GOT3 (cell line): Measurements from ENCODE around the gene WDR82.
A peak's percentile ranks its signal among the peaks of the same experiment; 100 is the strongest.

Experiments
- DNase-seq: peaks from one replicate; lab custom pipeline; 2025; ENCODE audit warnings: mixed read lengths; lab: John Stamatoyannopoulos, UW

The WDR82 gene

DNA sequence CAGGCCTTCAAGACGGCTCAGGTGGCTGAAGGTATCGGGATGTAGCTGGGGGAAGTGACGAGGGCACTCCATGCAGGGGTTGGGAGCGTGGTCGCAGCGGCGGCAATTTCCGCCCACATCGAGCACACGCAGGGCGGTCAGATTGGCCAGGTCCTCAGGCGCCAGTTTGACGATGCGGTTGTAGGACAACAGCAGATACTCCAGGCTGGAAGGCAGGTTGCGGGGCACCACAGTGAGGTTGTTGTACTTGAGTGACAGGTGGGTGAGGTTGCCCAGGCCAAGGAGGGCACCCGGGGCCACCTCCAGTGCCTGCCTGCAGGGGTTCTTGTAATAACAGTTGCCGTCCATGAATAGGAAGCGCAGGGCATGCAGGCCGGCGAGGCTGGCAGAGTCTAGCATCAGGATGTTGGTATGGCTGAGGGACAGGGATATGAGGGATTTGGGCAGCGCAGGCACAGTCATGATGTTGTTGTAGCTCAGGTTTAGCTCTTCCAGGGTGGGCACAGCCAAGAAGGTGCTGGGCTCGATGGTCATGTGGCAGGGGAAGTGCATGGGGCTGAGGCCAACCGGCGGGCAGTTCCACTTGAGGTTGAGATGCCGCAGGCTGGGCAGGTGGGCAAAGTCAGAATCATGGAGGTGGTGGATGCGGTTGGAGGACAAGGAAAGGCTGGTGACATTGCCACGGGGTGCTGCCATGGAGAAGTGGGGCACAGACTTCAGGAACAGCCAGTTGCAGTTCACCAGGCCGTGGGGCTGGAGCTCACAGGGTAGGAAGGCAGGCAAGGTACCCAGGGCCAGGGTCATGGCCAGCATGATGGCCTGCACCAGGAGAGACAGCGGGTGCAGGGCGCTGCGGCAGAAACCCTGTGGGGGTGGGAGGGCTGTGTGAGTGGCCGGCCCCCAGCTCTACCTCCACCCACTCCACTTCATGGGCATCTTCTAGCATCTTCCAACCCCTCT is 54.7 kb downstream of the WDR82 start:
- no peak for DNase-seq

DNA sequence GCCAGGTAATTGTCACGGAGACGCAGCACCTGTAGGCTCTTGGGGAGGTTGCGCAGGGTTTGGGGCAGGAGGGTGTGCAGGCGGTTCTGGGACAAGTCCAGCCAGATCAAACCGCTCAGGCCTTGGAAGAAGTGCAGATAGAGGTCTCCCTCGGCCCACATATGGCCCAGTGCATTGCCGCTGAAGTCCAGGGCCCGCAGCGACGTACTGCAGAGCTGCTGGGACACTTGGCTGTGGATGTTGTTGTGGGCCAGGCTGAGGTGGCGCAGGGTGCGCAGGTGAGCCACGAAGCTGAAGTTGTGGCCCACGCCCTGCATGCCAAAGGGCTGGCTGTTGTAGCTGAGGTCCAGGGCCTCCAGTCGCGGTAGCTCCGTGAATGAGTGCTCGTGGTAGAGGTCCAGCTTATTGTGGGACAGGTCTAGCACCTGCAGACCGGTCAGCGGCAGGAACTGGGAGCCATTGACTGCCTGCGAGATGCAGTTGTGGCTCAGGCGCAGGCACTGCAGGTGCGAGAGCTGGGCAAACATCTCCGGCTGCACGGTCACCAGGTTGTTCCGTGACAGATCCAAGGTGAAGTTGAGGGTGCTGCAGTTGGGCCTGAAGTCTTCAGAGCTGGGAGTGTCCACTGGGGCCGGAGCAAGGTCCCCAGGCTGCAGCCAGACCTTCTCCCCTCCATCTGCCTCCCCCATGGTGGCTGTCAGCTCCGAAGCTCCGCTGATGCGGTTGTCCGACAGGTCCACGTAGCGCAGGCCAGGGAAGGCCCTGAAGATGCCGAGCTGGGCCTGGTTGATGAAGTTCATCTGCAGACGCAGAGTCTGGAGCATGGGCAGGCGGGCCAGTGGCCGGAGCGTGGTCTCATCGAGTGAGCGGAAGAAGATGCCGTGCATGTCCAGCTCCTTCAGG is 55.9 kb downstream of the WDR82 start:
- DNase-seq, result no peak

- DNase-seq, result no peak
Measured at GRCh38 chr3:52221563-52222318, 56.7 kb downstream of the WDR82 start.

- no peak for DNase-seq
Measured at GRCh38 chr3:52221141-52221562, 57.3 kb downstream of the WDR82 start.

- DNase-seq, result peak; percentile 51
Measured at GRCh38 chr3:52220380-52221026, 57.9 kb downstream of the WDR82 start.

DNA sequence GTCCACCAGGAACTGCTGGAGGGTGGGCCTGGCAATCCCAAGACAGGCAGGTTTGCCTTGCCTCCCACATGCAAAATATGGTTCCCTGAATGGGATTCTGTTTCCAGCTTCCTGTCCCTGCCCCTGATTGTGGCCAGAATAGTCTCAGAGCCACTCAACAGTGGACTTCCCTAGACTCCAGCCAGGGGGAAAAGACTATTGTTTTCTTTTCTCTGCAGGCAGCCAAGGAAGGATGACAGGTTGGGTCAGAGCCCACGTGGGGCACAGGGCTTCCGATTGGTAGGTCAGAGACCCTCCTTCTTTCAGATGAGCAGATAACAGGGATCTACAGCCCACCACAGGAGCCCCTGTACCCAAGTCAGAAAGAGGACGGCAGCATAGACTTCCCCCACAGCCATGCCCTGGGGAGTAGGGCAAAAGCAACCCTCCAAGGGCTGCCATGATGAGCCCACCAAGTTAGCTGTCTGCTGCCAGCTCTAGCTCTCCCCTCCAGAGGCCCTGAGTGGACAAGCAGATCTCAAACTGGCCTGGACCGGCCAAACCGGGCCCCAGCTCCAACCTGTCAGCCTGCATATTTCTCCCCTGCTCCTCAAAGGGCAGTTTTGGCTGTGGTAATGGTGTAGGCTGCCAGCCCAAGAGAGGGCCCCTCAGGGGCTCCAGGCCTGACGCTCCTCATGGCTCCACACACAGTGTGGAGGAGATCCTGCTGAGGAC is 59.4 kb downstream of the WDR82 start:
- no peak for DNase-seq

DNA sequence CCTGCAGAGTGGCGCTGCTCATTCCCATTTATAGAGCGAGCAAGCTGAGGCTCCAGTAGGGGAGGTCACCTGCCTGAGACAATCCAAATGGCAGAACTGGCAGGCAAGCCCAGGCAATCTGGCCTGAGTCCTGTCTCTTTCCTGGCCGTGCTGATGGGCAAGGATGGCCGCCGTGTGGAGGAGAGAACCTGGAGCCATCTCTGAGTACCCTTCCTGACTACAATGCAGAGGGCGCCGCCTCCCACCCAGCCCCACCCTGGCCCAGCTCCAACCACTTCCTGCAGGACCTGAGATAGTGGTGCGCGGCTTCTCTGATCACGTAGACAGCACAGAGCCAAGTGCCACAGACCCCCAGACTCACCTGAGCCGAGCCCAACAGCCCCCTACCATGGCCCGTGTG is 60.0 kb downstream of the WDR82 start:
- no peak for DNase-seq

GRCh38 chr3:52218026-52218425 is 60.4 kb downstream of the WDR82 start:
- no peak for DNase-seq

- no peak for DNase-seq
Measured at GRCh38 chr3:52217409-52217805, 61.0 kb downstream of the WDR82 start.

DNA sequence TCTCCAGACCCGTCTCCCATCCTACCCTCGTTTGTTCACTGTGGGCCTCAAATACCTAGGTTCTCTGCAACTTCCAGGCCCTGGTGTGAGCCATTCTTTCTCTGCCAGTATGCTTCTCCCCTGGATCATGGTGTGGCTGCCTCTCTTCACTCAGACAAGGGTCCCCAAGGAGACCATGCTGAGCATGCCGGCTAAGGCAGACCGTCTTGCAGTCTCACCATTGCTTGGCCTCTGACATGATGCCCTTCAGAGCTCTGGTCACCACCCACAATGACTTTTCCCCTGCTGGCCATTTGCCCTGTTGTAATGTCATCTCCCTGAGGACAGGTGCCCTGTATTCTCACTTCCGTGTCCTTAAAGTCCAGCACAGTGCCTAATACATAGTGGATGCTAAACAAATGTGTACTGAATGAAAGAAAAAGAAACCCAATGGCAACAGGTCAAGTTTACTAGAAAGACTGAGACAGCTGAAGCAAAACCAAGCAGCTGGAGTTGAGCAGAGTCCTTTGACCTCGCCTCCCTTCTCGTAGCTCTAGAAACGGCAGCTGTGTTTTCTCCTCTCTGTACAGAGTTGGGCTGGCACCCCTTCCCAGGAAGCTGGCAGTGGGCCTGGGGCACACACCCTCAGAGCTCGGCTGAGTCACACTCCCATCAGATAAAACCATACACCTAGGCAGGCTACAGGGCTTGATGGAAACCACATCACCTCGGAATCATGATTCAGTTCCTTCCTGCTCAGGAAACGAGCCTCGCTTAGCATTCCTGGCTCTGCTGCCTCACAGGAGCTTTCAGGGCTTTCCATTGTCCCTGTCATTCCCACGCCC is 61.7 kb downstream of the WDR82 start:
- no peak for DNase-seq

GRCh38 chr3:52215351-52215750 is 63.1 kb downstream of the WDR82 start:
- no peak for DNase-seq

DNA sequence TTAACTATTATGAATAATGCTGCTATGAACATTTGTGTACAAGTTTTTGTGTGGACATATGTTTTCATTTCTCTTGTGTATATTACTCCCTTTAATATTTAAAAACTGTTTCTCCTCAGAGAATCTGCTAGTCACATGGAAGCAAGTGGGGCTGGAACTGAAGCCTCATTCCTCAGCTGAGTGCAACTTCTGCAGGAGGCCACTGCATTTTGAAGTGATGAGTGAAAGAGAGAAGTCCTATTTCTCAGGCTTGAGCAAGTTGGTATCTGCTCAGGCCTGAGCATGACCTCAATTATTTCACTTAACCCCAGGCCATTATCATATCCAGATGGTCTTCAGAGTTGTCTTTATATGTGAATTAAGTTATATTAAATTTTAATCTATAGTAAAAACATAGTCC is 64.5 kb downstream of the WDR82 start:
- DNase-seq, result no peak

- DNase-seq, result no peak
Measured at GRCh38 chr3:52213005-52213404, 65.4 kb downstream of the WDR82 start.

- DNase-seq, result no peak
Measured at GRCh38 chr3:52211268-52211891, 67.1 kb downstream of the WDR82 start.

DNA sequence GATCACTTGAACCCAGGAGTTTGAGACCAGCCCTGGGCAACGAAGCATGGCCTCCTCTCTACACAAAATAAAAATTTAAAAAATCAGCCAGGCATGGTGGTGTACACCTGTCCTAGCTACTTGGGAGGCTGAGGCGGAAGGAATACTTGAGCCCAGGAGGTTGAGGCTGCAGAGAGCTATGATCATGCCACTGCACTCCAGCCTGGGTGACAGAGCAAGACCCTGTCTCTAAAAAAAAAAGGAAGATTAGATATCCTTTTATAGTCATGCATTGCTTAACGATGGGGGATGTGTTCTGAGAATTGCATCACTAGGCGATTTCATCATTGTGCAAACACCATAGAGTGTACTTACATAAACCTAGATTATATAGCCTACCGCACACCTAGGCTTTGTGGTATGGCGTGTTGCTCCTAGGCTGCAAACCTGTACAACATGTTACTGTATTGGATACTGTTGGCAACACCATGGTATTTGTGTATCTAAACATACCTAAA is 67.9 kb downstream of the WDR82 start:
- no peak for DNase-seq

GRCh38 chr3:52210037-52210436 is 68.4 kb downstream of the WDR82 start:
- DNase-seq, result no peak

DNA sequence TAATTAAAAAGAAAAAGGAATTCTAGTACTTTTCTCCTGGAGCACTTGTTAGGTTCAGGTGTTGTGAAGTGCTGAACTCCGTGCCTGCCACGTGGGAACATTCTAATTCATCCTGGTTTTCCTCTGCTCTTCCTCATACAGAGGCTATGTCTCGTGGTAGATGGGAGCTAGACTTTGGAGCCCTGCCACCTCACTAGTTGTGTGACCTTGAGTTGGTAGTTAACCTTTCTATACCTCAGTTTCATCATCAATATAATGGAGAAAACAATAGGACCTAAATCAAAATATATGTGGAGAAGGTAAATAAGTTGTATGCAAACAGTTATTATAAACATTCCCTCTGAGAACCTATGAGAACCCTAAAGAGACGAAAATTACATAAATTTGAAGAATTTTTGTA is 69.9 kb downstream of the WDR82 start:
- no peak for DNase-seq

- no peak for DNase-seq
Measured at GRCh38 chr3:52205727-52206372, 72.6 kb downstream of the WDR82 start.
